Activated T-cell treated with anti-CD3 and anti-CD28 coated beads, Interleukin-2, amount 50 U/mL, for 48 hours (primary cell): ENCODE results near the gene CPEB2.

Experiments used
- DNase-seq, 2 experiments: peaks; one replicate each; pipeline ENCODE4 v3.0.0-alpha.2; 2020

The CPEB2 gene

DNA sequence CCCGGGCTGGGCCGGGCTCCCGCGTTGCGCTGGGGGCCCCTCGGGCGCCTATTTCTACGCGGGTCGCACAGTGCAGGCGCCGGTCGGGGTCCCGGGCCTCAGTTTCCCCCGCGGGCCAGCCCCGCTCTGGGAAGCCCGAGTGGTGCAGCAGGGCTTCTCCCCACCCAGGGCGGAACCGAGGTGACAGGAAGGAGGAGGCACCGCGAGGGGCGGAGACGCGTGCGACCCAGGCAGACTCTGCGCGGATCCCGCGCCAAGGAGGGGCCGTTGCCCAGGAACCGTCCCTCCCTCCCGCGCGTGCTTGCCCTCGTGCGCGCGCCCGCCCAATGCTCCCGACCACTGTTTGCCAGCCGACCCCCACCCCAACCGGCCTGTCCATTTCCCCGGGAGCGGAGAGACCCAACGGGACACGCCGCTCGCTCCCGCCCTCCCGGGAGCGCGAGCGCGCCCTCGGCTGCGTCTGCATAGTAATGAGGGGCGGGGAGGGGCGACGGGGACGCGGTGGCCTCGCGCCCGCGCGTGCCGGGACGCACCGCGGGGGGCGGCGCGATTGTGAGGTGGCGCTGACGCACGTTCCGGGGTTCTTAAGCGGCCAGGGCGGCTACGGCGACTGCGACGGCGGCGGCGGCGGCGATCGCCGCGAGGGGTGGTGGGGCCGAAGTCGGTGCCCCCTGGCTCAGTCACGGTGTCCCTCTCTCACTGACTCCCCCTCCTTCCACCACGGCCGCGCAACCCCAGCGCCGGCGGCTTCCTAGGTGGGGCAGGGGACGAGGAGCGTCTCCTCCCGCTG is at the start of gene CPEB2:
Gene CPEB2 (plus strand): TSS at position 613 of the 790 bp plus-strand sequence. CDS start 193 bp downstream, outside the sequence.
- peak; percentile 93 to 94 for DNase-seq

DNA sequence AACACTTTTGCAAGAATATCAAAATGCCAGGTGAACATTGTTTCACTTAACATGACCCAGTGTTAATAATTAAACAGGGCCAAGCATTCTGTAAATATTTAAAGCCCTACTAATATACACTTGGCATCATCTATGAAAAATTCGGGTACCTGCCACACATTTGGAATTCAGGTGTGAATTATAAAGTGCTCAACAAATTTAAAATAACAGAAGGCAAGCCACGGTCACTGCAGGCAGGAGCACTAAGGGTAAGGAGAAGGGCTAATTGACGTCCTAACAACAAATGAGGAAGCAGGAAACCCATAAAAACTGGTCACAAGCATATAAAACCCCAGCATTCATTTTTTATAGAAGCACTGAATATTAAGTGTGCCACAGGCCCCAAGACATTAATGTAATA is 43.8 kb upstream of the CPEB2 start:
- no peak for DNase-seq

DNA sequence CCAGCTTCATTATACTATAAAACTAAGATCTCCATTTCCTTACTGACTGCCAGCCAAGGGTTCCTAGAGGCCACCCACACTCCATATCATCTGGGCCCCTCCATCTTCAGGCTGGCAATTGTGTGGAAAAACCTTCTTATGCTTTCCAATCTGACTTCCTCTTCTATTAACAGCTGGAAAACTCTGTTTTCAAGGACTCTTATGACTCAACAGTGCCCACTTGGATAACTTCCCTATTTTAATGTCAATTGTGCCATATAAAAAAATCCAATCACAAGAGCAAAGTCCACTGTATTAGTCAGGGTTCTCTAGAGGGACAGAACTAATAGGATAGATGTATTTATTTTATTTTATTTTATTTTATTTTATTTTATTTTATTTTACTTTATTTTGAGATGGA is 41.0 kb upstream of the CPEB2 start:
- DNase-seq: no peak

DNA sequence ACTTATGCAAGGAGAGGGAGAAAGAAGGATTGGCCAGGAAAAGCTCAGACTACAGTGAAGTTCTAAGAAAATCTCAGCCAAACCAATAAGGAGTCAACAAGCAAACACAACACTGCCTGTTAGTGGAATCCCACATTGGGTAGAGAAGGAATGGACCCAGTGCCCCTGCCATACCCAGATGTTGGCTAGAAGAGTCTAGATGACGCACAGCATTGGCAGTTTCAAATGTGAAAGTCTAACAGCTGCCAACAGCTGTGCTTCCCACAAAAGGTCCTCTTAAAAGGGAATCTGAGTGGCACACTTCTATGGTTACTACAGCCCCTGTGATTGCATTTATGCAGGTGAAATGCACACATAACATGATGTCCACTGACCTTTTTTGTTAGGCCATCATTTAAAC is 37.2 kb upstream of the CPEB2 start:
- DNase-seq: no peak

DNA sequence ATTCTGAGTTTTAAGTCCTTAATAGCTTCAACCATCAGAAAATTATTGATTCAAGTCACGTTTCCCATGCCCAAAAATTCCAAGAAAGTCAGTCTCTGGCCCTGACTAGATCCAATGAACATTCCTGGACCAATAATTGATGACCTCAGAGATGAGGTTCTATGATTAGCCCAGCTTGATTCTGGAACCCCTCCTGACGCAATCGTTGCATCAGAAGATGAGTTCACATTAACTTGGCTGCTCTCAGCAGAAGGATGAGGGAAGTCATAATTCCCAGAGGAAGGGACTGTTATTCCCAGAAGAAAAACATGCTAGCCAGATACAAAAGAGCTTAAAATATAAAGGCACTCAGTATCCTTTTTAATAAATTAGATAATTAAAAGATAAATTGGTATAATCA is 34.3 kb upstream of the CPEB2 start:
- no peak for DNase-seq

DNA sequence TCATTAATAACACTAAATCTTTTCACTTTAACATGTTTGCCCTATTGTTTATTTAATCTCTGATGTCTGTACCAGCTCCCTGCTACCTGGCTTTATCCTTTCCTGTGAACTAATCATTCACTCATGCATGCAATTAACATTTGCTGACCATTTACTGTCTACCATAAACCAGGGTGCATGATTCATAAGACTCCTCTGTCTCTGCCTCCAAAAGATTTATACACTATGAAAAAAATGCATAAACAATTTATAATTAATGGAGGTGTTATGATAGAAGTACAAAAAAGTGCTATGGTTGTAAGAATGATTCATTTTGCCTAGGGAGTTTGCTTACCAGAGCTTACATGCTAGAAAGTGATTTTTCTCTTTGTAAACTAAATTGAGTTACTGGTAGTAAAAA is 24.5 kb upstream of the CPEB2 start:
- no peak for DNase-seq

DNA sequence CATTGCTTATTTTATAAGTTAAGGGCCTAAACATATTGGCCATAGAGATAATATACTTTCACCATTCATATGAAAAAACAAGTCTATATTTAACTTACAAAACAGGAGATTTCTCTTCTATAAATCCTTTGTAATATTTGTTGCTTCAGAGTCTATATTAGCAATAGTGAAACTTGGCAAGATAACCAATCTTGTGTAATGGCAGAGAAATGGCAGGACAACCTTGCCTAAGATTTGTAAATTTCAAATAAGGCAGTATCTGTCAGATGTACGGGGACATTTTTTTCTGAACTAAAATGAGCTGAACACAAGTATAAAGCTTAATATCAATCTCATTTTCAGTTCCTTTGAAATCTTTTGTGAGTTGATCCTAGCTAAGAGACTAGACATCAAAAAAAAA is 17.8 kb upstream of the CPEB2 start:
- no peak for DNase-seq

DNA sequence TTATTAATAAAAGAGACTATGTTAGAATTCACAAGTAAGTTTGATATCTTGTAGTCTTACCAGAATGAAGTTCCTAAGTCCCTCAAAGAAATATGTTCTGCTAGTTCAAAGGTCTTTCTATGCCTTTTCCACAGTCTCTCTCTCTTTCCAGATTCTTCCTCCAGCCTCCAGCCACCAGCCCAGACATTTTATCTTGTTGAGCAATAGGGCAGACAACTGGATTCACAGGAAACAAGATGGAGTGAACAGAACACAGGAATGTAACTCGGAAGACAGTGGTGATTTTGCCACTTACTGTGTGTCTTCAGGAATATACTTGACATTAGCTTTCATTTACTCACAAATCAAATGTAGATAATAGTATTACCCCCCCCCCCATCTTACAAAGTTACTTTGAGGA is 17.1 kb upstream of the CPEB2 start:
- no peak for DNase-seq

DNA sequence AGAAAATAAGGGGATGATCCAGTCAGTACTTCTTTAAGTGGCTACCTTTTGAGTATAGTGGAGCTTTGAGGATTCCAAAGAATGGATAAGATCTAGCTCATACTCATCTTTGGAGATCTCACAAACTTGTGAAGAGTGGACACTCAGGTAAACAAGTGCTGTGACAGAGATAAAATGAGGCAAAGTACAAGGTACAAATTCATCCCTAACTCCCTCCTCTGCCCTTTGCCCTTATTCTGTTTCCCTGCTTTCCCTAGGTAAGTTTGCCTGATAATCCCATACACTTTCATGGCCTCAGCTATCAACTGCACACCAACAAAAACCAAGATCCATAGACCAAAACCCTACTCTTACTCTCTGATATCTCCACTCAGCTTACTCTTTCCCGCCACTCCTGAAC is 16.4 kb upstream of the CPEB2 start:
- no peak for DNase-seq

DNA sequence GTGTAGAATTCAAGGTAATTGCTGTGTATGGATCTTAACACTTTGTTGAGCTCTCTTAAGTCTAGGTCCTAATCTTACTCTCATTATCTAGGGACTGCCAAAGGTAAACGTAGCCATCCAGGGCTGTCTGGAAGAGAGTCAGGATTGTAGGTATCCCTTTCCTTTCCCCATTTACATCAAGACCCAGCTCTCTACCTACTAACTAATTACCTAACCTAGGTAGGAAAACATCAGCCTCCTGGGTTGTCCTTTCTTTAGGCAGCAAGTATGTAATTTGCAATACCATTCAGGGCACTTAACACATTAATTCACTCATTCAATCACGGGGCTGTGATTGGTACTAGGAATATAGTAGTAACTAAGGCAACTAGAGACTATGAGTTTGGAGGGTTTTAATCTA is 15.2 kb upstream of the CPEB2 start:
- no peak for DNase-seq

DNA sequence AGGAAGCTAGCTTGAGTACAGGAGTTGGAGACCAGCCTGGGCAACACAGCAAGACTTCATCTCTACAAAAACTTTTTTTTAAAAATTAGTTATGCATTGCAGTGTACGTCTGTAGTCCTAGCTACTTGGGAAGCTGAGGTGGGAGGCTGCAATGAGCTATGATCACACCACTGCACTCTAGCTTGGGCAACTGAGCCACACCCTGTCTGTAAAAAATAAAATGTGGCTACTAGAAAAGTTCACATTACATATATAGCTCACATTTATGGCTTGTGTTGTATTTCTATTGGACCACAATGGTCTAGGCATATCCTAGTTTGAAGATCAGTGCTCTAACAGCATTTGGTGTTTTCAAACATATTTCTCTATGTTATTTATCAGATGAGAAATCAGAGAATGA is 11.8 kb upstream of the CPEB2 start:
- DNase-seq: no peak

DNA sequence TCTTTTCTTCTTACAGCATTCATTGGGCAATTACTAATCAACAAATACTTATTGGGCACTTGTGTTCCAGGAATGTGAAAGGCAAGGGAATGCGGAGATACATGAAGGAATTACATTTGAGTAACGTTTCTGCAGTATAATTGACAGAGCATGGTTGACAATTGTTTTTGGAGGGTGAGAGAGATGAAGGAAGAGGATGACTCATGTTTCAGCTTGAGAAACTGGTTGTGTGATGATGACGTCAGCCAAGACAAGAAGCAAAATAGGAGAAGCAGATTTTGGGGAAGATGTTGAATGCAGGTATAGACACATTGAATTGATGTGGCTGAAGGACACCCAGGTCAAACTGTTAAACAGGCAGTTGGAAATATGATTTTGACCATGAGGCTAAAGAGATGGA is 8.0 kb upstream of the CPEB2 start:
- DNase-seq: no peak

DNA sequence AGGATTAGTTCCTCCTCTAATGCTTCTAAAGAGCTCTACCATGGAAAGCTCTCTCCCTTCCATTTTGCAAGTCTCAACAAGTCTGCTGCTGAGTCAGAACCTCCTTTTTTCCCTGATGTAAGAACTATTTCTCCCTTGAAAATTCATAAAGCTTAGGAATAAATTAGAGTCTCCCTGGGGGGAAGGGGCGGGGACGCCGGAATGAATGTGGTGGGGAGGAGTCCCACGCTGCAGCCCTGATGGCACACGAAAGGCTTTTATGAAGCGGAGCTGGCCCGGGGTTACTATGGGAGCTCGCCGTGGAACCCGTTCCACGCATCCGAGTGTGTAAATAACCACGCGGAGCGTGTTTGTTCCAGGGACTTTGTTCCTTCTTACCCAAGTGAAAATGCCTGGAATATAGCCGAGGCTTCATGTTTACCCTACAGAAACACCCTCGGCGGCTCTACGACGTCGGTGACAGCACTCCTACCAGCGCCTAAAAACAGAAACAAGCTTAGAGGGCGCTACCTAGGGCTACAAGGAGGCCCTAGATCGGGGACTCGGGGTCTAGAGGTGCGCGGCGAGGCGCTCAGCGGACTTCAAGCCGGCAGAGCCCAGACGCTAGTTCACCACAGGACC is 923 bp upstream of the CPEB2 start:
- peak; percentile 58 to 63 for DNase-seq

DNA sequence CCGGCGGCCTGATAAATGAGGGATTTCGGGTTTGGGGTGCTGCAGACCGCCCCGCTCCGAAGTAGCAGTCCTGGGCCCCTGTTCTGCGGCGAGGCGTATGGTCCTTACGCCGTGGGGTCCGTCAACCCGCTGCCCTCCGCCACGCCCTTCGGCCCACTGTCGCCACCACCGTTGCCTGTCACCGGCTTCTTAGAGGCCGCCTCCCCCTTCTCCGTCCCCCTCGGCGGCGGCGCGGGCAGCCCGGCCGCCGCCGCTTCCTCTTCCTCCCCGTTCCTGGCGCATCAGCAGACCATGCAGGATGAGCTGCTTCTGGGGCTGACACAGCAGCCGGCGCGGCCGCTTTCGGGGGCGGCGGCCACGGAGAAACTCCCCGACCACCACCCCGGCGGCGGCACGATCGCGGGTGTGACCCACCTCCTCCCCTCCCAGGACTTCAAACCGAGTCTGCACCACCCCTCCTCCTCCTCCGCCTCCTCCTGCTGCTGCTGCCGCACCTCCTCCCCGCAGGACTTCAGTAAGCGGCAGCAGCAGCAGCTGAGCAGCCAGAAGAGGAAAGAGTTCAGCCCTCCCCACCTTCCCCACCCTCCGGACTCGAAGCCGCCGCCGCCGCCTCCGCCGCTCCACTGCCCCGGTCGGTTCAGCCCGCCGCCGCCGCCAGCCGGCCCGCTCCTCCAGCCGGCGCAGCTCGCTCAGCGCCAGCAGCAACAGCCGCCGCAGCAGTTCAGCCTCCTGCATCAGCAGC is 549 bp downstream of the CPEB2 start:
- DNase-seq: peak; percentile 79 to 82

DNA sequence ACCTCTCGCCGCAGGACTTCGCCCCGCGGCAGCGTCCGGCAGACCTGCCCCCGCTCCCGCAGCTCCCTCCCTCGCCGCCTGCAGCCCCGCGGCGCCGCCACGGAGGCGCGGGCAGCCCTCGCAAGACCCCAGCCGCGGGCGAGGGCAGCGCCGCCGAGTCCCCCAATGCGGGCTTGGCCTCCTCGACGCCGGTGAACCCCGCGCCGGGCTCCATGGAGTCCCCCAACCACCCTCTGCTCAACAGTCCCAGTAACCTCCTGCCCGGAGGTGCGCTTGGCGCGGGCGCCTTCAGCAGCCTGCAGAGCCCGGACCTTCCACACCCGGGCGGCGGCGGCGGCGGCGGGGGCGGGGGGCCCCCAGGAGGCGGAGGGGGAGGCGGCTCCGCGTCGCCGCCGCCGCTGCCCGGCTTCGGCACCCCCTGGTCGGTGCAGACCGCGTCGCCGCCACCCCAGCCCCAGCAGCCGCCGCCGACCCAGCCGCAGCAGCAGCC is 1.2 kb downstream of the CPEB2 start:
- peak; percentile 74 to 76 for DNase-seq

DNA sequence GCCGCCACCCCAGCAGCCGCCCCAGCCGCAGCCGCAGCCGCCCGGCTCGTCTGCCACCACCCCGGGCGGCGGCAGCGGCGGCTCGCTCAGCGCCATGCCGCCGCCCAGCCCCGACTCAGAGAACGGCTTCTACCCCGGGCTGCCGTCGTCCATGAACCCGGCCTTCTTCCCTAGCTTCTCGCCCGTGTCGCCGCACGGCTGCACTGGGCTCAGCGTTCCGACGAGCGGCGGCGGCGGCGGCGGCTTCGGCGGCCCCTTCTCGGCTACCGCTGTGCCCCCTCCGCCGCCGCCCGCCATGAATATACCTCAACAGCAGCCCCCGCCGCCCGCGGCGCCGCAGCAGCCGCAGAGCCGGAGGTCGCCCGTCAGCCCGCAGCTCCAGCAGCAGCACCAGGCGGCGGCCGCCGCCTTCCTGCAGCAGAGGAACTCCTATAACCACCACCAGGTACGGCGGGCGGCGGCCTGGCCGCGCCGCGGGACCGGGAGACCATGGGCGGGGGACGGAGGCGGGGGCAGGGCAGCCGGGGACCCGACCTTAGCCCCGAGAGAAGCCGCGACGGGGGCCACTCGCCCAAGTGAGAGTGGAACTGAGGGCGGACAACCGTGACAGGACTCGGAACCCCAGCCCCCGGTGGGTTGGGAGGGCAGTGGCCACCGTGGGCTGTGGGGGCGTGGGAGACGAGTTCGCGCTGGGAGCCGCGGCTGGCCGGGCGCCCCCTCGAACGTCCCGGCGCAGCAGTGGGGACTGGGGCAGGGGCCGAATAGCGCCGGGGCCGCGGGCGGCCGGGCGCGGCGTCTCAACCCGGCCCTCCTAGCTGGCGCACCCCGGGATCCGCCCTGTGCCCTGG is 1.8 kb downstream of the CPEB2 start:
- peak; percentile 61 to 70 for DNase-seq

DNA sequence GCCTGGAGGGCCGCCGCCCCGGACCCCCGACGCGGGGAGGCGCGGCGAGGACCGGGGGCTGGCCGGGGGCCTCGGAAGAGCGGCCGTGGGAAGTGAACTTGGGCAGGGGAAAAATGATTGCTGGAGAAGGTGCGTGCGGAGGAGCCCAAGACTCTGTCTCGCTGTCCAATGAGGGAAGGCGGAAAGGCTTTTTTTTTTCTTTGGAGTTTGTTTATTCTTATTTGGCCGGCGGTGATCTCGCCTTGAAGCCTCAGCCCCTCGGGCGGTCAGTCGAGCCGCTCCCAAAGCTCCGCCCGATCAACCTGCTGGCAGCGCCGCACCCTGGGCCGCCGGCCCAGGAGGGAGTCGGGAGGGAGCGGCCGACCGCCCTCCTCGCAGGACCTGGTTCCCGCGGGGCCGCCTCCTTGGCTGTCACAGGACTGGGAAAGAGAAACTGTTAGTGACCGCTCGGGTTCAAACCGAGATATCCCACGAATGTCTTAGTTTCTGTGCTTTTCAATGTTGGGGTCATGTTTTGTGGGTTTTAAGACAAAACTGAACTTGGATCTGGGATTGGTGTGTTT is 2.5 kb downstream of the CPEB2 start:
- peak; percentile 56 to 64 for DNase-seq

DNA sequence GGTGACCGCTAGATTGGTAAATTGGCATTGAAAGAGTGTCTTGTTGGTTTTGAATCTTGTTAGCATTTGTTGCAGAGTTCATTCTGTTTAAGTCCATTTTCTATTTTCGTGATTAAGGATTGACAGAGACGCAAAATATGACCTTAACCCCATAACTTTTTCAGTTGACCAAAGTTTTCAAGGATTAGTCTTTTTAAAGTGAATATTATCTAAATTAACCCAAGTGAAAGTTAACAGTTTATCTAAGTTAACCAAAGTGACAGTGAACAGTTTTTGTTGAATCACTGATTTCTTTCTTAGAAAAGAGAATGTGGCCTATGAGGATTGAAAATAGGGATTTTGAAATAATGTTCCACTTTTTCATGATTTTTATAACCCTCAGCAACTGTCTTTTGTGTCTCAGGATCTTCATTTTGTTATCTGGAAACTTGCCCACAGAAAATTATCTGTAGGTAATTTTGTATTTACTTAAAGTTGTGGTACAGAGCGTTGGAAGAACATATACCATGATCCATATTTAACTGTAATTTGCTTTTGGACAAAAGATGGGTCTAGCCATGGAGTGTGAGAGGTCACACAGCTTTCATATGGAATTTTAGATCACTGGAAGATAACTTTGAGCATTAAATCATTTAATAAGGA is 3.3 kb downstream of the CPEB2 start:
- DNase-seq: no peak

DNA sequence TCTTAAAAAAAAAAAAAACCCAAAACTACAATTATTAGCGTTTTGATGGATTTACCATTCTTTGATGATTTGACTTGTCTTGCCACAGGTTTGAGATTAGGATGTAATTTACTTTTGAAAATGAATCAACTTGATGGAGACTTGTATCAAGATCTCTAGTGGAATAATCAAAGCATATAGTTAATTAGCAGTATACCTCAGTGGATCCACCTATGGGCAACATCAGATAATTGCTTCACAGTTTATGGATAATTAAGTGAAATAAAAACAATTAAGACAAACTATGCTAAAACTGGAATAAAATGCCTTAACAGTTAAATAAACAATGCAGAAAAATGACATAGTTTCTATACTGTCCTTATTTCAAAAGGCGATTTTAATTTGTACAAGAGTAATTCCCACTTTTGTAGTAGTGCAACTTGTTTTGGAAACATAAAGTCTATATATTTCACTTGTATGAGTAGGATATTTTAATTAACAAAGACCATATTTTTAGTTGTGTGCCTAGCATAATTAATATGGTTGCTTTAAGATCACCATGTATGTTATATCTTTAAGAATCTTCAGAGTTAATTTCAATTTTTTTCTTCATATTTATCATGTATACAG is 4.2 kb downstream of the CPEB2 start:
- no peak for DNase-seq

DNA sequence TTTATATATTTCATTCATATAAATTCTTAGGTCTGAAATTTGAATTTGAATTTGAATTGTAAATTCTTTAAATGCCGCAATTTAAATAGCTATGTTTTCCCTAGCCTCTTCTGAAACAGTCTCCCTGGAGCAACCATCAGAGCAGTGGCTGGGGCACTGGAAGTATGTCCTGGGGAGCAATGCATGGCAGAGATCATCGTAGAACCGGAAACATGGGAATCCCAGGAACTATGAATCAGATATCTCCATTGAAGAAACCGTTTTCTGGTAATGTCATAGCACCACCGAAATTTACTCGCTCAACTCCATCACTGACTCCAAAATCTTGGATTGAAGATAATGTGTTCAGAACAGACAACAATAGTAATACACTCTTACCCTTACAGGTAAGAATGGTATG is 4.9 kb downstream of the CPEB2 start:
- no peak for DNase-seq

DNA sequence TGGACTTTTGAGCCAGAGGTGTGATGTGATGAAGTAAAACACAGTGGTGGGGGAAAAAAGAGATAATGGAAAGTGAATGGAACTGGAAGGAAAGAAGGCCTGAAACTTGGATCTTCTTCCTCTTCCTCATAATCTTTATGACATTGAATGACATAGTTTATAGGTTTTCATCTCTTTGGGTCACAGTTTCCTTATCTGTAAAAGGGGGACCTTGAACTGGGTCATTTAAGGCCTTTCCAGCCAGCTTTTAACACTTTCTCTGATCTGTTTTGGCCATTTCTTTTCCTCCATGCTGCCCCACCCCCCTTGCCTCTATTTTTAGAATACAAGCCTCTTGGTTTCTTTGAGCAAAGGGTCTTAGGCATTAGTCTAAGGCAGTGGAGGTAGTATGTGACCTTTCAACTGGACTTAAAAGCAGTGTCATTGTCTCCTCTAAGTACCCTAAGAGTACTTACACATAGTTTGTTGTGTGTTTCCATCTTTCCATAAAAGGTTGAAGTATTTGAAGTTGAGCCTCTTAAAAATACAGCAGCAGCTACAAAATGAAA is 7.8 kb downstream of the CPEB2 start:
- no peak for DNase-seq
